ENCODE data around the gene PTPN14.
"Not testable (repeated sequence)": the region's sequence is repeated elsewhere in the genome, so short reads cannot be mapped to it uniquely, and the experiment has no call there.

PTPN14 gene

DNA sequence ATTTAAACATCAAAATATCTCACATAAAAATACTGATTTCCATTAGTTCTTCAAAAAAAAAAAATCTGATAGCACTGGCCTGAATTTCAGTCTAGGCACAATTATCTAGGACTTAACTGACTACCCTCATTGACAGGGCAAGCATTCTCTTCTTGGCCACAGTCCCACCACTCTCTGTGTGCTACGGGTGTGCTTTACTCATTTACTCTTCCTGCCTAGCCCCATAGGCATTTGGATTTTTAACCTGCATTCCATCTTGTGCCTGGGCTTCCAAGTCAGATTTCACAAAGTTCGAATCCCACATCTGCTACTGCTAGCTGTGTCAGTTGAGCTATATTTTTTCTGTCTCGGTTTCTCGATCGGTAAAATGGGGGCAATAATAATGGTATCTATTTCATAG is 38.0 kb downstream of the PTPN14 start:
- in situ Hi-C loops (cut with MboI; ENCODE audit: low sequenced_read_pairs), result no loop called here

DNA sequence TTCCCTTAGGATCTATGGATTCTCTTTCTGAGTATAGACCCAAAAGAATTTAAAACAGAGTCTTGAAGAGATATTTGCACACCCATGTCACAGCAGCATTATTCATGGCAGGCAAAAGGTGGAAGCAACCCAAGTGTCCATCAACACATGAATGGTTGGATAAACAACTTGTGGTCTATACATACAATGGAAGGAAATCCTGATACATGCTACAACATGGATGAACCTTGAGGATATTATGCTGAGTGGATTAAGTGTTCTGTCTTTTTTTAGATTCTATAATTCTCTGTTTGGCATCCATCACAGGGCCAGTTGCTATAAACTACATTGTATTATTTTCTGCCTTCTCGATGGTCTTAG is 39.8 kb downstream of the PTPN14 start:
- in situ Hi-C loops (cut with MboI; ENCODE audit: low sequenced_read_pairs), result no loop called here

DNA sequence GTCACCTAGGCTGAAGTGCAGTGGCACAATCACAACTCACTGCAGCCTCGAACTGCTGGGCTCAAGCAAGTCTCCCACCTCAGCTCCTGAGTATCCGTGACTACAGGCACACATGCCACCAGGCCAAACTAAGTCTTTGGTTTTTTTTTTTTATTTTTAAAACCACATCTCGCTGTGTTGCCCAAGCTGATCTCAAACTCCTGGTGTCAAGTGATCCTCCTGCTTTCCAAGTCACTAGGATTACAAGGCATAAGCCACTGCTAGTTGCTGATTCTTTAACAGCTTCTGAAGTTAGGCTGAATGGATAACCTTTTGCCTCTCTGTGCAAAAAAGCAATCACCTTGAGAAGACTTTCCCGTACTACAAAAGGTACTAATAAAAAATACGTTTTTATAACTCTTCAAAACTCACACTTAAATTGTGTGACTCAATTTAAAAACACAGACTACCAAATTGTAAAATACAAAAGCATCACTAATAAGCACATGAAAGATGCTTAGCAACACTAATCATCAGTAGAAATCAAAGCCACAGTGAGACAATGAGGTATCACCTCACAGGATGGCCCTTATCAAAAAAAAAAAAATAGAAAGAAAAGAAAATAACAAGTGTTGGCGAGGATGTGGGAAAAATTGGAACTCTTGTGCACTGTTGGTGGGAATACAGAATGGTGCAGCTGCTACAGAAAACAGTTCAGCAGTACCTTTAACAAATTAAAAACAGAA is 40.3 kb downstream of the PTPN14 start:
- in situ Hi-C loops (cut with MboI; ENCODE audit: low sequenced_read_pairs), result no loop called here

DNA sequence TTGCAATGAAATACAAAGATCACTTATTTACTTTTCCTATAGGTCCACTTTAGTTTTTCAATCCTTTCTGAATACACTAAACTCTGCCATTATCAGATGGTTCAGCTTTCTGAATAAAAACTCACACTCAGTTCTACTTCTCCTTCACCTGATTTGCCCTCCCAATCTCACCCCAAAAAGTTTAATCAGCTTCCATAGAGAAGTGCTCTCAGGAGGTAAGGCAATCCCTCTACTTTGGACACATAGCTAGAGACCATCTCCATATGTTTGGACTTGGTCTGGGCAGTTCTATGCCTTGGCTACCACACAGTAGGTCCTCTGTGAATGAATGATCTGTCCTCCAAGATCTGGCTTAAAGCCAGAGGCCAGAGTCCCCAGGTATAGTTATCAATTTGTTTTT is 40.9 kb downstream of the PTPN14 start:
- in situ Hi-C loops (cut with MboI; ENCODE audit: low sequenced_read_pairs), result no loop called here

DNA sequence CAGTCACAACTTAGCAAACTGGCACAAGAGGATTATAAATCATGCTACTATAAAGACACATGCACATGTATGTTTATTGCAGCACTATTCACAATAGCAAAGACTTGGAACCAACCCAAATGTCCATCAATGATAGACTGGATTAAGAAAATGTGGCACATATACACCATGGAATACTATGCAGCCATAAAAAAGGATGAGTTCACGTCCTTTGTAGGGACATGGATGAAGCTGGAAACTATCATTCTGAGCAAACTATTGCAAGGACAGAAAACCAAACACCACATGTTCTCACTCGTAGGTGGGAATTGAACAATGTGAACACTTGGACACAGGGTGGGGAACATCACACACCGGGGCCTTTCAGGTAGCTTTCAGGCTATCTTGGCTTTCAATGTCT is 41.8 kb downstream of the PTPN14 start:
- in situ Hi-C loops (cut with MboI; ENCODE audit: low sequenced_read_pairs), result not testable (repeated sequence)

DNA sequence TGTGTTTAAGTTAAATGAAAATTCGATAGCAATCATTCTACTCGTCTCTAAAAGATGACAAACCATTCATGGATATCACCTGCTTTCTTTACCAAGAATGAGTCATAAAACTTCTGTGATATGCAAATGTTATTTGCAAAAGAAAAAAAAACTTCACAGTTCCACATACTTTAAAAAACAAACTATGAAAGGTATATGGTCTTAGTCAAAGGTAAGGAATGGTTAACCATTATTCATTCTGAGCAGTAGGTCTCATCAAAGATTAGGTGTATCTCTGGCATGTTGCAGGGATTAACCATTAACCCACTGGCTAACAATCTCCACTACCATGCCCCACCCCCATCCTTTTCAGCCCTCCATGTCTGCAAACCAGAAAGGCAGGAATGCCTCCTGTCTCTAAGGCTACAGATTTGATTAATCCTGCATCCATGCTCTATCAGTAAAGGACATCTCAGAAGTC is 44.4 kb downstream of the PTPN14 start:
- in situ Hi-C loops (cut with MboI; ENCODE audit: low sequenced_read_pairs), result no loop called here

DNA sequence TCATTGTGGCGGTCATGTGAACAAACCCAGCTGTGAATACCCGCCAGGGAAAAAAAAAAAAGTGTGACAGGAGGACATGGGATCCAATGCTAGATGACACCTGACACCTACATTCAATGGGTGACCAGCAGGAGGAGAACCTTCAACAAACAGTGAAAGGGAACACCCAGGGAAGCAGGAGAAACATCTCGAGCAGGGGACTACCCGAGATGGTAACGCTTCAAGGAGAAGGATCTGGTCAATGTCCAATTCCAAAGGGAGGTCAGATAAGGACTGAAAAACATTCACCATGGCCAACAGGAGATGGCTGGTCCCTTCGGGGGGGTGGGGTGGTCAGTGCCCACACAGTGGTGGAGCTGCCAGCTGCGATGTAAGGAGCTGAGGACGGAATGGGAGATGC is 46.3 kb downstream of the PTPN14 start:
- in situ Hi-C loops (cut with MboI; ENCODE audit: low sequenced_read_pairs), result no loop called here

DNA sequence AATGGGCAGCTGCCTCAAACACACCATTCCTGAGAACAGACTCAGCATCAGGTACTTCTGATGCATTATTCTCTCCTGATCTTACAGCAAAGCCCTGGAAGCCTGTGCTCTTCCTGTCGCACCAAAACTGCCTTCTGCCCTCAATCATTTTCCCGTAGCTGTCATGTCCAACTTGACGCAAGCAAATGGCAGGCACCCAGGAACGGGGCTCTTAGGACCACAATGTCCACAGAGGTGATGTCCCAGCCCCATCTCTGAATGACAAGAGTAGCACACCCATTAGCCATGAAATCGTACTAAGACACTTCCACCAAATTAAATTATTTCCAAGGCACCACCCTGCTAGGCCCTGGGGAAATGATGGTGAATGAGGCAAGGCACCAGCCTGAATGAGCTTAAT is 47.1 kb downstream of the PTPN14 start:
- in situ Hi-C loops (cut with MboI; ENCODE audit: low sequenced_read_pairs), result no loop called here

DNA sequence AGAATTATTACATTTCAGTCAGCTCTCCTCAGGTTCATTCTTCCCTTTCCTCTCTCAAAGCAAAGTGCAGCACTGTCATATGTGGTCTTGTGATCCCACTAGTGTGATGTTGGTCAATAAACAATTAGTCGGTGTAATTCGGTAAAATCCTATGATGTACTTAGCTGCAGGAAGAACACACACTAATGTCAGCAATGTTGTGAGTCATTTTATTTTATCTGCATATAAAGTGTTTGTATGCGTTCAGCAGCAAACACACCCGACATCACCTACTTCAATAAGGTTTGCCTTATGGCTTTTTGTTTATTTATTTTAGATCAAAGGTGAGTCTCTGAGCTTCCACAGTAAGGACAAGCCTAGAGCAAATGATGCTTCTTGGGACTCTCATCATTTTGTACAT is 47.8 kb downstream of the PTPN14 start:
- in situ Hi-C loops (cut with MboI; ENCODE audit: low sequenced_read_pairs), result no loop called here

DNA sequence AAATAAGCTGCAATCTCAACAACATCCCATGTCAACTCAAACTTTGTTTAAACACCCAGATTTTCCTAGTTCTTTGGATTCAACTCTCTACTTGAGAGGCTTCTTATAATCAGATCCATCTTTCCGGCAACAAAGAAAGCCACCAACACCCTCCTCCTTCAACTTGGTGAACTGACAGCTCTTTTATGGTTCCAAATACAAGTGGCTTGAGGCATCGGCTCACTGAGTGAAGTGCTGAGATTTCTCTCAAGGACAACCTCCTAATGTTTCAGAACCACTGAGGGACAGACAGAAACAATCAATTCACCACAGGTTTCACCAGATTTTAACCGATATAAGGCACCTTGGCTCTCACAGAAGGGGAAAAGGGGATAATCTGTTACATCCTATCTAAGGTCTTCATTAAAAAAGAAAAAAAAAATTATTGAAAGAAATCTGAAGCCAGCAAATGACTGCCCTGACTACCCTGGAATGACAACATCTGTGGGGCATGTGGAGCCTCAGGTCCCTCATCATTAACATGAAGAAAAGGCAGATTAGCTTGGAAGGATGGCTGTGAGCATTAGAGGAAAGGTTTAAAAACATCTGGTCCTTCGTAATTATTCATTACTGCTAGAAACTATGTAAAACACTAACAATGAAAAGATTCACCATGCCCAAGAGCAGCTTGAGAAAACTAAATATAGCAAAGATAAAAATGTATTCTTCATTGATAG is 50.9 kb downstream of the PTPN14 start:
- in situ Hi-C loops (cut with MboI; ENCODE audit: low sequenced_read_pairs), result no loop called here

DNA sequence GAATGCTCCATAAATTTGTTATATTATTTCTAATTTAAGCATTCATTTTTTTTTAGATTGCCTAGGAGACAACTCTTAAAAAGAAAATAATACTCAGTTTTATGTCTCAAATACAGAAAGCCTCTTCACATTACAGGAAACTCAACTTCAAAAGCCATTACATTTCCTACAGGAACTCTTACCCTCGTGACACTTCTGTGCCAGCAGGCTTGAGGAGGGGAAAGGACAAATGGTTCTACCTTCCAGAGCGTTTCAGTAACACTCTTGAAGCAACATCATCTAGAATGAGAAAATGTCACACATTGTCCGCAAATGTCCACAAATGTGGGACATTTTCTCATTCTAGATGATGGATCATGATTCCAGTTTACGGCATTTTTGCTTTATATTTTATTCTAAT is 51.7 kb downstream of the PTPN14 start:
- in situ Hi-C loops (cut with MboI; ENCODE audit: low sequenced_read_pairs), result no loop called here

DNA sequence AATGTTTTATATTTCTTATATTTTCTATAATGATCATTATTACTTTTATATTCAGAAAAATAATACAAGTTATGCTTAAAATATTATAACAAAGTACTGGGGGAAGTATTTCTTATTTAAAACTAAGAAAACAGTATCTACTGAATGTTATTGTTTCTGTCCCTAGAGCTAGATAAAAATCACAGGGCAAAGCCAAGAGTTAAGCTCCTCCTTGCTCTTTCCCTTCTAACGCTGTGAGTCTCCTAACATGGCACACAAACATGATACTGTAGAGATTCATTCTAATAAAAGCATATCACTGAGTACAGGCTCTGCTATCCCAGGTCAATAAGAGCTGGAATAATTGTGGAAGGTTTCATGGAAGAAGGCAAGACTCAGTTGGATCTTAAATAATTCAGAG is 53.4 kb downstream of the PTPN14 start:
- in situ Hi-C loops (cut with MboI; ENCODE audit: low sequenced_read_pairs), result no loop called here

DNA sequence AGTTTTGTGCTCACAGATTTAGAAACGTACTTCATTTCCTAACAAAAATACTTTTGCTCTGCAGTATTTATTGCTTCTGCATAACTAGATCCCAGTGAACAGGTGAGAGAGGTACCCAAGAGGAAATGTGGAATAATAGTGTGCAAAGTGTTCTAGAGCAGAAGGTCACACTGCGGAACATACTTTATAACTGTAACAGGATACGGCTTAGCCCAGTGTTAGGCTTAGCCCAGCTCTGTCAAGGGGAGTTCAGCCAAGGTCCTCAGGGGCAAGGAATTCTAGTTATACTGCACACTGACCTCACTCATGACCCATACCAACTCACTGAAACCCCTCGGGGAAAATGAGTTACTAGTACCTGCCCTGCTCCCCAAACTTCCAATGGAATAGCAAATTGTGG is 55.3 kb downstream of the PTPN14 start:
- in situ Hi-C loops (cut with MboI; ENCODE audit: low sequenced_read_pairs), result no loop called here

DNA sequence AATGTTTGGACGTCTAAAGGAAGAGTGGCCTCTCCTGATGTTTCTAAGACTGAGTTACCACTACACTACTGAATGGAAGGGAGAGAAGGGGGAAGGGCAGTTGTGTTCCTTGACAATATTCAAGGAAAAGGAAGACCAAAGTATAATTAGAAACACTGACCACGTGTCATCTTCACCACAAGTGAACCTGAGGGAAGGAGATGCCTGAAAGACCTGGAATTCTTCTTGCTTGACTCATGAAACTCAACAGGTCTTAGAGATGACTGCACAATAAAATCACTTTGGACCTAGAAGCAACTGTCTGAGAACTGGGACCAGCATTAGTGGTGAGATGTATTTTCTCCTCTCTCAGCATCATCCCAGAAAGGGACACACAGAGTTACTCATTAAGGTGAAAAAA is 56.7 kb downstream of the PTPN14 start:
- in situ Hi-C loops (cut with MboI; ENCODE audit: low sequenced_read_pairs), result no loop called here

DNA sequence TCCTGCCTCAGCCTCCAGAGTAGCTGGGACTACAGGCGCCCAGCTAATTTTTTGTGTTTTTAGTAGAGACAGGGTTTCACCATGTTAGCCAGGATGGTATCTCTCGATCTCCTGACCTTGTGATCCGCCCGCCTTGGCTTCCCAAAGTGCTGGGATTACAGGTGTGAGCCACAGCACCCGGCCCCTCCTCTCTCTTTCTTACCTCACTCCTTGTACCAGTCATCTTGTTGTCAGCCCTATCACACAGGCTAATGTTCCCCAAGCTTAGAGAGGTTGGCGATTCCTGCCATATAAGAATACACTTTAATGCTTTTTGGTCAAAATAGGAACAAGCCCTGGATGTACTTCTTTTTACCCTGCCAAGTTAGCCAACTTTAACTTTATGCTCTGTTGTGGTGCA is 57.2 kb downstream of the PTPN14 start:
- in situ Hi-C loops (cut with MboI; ENCODE audit: low sequenced_read_pairs), result not testable (repeated sequence)

DNA sequence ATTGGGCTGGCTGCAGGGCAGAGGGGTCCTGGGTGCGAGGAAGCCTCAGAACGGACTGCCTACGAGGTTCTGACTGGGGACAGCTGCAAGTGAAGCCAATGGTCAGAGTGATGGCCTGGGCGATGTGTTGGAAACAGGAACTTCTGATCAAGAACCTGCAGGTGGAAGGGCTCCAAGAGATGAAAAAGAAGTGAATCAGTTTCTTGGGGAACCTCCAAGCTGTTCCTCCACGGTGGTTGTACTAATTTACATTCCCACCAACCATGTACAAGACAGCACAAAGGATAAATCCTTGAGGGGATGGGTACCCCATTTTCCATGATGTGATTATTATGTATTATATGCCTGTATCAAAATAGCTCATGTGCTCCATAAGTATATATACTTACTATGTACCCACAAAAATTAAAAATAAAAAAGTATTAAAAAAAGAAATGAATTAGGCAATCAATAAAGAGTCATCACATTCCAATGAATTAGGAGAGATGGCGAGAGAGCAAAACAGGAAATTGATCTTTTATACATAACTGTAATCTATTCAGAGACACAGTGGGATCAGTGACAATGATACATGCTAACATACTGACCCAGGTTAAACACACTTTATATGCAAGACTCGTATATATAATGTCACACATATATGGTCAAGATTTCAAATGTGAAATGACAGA is 58.1 kb downstream of the PTPN14 start:
- in situ Hi-C loops (cut with MboI; ENCODE audit: low sequenced_read_pairs), result no loop called here

DNA sequence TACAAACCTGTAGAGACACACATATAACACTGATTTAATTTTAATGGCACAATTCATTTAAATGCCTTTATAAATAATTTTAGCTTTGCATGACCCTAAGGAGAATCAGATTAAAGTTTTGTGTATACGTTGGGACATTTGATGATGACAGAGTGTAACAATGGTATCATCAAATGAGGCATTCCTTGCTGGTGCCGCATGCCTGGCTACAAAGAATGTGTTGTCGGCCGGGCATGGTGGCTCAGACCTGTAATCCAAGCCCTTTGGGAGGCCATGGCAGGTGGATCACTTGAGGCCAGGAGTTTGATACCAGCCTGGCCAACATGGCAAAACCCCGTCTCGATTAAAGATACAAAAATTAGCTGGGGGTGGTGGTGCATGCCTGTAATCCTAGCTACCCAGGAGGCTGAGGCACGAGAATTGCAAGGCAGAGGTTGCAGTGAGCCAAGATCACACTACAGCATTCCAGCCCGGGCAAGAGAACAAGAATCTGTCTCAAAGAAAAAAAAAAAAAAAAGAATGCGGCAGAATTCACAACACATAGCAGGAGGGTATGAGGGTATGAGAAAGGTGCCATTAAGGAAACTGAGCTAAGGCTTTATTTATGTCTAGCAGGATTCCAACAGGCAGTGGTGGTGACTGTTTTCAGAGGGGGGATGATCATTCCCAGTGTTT is 58.9 kb downstream of the PTPN14 start:
- in situ Hi-C loops (cut with MboI; ENCODE audit: low sequenced_read_pairs), result no loop called here

DNA sequence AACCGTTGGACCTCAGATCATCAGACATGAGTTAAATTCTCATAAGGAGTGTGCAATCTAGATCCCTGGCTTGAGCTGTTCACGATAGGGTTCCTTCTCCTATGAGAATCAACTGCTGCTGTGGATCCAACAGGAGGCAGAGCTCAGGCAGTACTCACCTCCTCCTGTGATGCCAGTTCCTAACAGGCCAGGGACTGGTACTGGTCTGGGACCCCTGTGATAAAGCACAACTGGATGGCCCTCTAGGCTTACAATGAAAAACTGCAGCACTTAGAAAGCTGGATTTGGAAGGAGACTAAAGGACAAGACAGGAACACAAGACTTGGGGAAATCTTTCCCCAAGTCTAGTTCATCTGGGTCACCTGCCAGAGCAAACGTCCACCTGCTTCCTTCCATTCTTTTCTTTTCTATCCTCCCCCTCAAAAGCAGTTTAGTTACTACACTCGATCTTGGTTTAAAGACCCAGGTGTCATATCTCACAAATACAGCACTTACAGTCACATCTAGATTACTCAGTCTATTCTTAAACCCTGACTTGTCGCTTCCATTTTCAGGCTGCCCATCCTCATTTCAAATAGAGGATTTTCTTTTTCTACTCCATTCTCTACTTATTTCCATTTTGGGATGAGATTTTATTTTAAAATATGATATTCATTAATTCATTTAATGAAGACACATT is 59.8 kb downstream of the PTPN14 start:
- in situ Hi-C loops (cut with MboI; ENCODE audit: low sequenced_read_pairs), result no loop called here

DNA sequence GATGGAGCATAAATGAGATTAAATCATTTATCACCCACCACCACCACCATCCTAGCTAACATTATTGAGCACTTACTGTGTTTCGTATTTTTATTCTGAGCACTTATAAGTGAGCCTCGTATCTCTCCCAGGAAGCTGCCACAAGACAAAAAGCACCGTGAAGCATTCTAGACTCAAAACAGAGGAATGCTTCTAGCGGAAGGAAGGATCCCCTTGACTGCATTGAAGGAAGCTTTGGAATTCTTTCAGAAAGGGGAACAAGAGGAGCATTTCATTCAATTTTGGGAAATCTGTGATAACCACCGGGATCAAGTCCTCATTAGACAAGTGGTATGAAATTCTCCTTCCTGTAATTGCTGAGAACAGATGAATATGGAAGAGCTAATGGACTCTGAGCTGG is 66.3 kb downstream of the PTPN14 start:
- in situ Hi-C loops (cut with MboI; ENCODE audit: low sequenced_read_pairs), result no loop called here

DNA sequence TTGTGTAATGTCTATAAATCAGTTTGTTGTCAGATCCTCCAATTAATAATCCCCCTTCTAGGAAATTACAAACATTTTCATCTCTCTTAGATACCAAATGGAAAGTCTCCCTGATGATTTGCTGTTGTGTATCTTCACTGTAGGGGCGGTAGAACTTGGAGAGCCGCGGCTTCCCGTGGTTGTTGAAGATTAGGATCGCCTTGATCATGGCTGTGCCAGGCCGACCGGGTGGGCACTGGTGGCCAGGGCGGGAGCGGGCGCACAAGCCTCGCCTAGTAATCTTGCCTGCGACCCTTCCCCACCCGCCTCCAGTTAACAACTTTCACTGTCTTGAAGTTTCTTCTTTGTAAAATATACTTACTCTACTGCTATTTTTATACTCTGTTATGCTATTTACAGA is 68.2 kb downstream of the PTPN14 start:
- in situ Hi-C loops (cut with MboI; ENCODE audit: low sequenced_read_pairs), result not testable (repeated sequence)

Data from HL-60/S4 treated with retinoic acid at 250 ng/mL for 4 days and 3 days (cell line).